Measurements from ENCODE around the gene NUP50.

The NUP50 gene

GRCh38 chr22:45229181-45229580 lies 65.5 kb downstream of the NUP50 start:
- H3K4me3 ChIP-seq (ENCODE audit: low read length): no peak overlapping the region
- no peak for TF ChIP-seq ZNF274 (IDR thresholded peaks at IDR 0.05; ENCODE audit: low read depth, low read length)

GRCh38 chr22:45230026-45230721 lies 66.4 kb downstream of the NUP50 start:
- TF ChIP-seq ZNF274 (IDR thresholded peaks at IDR 0.05; ENCODE audit: low read depth, low read length): no peak
- no peak overlapping the region for H3K4me3 ChIP-seq (ENCODE audit: low read length)

- H3K4me3 ChIP-seq (ENCODE audit: low read length): no peak overlapping the region
- no peak for TF ChIP-seq ZNF274 (IDR thresholded peaks at IDR 0.05; ENCODE audit: low read depth, low read length)
Observed at GRCh38 chr22:45231293-45231692, 67.6 kb downstream of the NUP50 start.

GRCh38 chr22:45233386-45233785 lies 69.7 kb downstream of the NUP50 start:
- no peak overlapping the region for H3K4me3 ChIP-seq (ENCODE audit: low read length)
- TF ChIP-seq ZNF274 (IDR thresholded peaks at IDR 0.05; ENCODE audit: low read depth, low read length): no peak

- TF ChIP-seq ZNF274 (IDR thresholded peaks at IDR 0.05; ENCODE audit: low read depth, low read length): no peak
- H3K4me3 ChIP-seq (ENCODE audit: low read length): no peak overlapping the region; the same call in 1 of the 2 replicates
Observed at GRCh38 chr22:45233827-45234226, 70.1 kb downstream of the NUP50 start.

GRCh38 chr22:45235101-45235777 lies 71.5 kb downstream of the NUP50 start:
- peak overlapping the region; percentile 23; the same call in 1 of the 2 replicates for H3K4me3 ChIP-seq (ENCODE audit: low read length)
- TF ChIP-seq ZNF274 (IDR thresholded peaks at IDR 0.05; ENCODE audit: low read depth, low read length): no peak

GRCh38 chr22:45235851-45236342 lies 72.2 kb downstream of the NUP50 start:
- TF ChIP-seq ZNF274 (IDR thresholded peaks at IDR 0.05; ENCODE audit: low read depth, low read length): no peak
- peak overlapping the region; percentile 1; the same call in 1 of the 2 replicates for H3K4me3 ChIP-seq (ENCODE audit: low read length)

GRCh38 chr22:45237065-45237990 lies 73.6 kb downstream of the NUP50 start:
- no peak for TF ChIP-seq ZNF274 (IDR thresholded peaks at IDR 0.05; ENCODE audit: low read depth, low read length)

More at GRCh38 chr22:45237065-45237990, 73.6 kb downstream of the NUP50 start:
- H3K4me3 ChIP-seq (ENCODE audit: low read length): no peak overlapping the region
